Neutrophil (primary cell): ENCODE measurements around the gene PRG3.

Experiments
- H3K27ac ChIP-seq: fragments of 200-600 bp; sonication (generic); 2 replicates; pipeline ENCODE4 v1.5.1; 2016; ENCODE audit warnings: mild to moderate bottlenecking, moderate library complexity
- H3K27me3 ChIP-seq: fragments of 200-600 bp; sonication (generic); 2 replicates; pipeline ENCODE4 v1.6.0; 2016; ENCODE audit warnings: mild to moderate bottlenecking
- H3K36me3 ChIP-seq: fragments of 200-600 bp; sonication (generic); 2 replicates; pipeline ENCODE4 v1.5.1; 2017
- H3K4me1 ChIP-seq, 2 experiments: fragments of 200-600 bp in 1 of 2; sonication (generic) in 1 of 2; 1 replicate in 1 of 2; 2 replicates in 1 of 2; pipeline versions ENCODE4 v1.5.1 to v1.6.1; 2013 to 2016; ENCODE audit warnings: low read depth in 1 of 2, low read length in 1 of 2, mild to moderate bottlenecking in 1 of 2, moderate library complexity in 1 of 2; ENCODE audit not compliant: control insufficient read depth in 1 of 2, insufficient read depth in 1 of 2
- H3K4me3 ChIP-seq, 2 experiments: fragments of 200-600 bp in 1 of 2; sonication (generic) in 1 of 2; 1 replicate in 1 of 2; 2 replicates in 1 of 2; pipeline ENCODE4 v1.5.1; 2013 to 2016; ENCODE audit warnings: low read depth in 1 of 2, low read length in 1 of 2, mild to moderate bottlenecking in 1 of 2, moderate library complexity in 1 of 2
- H3K9me3 ChIP-seq: fragments of 200-600 bp; sonication (generic); 2 replicates; pipeline ENCODE4 v1.5.1; 2016
- TF ChIP-seq, protein P1 (sequence below): fragments of 200-600 bp; sonication (generic); IDR thresholded peaks from 2 replicates; pipeline ENCODE4 v1.5.1; 2016; ENCODE audit warnings: antibody characterized with exemption

Gene PRG3

DNA sequence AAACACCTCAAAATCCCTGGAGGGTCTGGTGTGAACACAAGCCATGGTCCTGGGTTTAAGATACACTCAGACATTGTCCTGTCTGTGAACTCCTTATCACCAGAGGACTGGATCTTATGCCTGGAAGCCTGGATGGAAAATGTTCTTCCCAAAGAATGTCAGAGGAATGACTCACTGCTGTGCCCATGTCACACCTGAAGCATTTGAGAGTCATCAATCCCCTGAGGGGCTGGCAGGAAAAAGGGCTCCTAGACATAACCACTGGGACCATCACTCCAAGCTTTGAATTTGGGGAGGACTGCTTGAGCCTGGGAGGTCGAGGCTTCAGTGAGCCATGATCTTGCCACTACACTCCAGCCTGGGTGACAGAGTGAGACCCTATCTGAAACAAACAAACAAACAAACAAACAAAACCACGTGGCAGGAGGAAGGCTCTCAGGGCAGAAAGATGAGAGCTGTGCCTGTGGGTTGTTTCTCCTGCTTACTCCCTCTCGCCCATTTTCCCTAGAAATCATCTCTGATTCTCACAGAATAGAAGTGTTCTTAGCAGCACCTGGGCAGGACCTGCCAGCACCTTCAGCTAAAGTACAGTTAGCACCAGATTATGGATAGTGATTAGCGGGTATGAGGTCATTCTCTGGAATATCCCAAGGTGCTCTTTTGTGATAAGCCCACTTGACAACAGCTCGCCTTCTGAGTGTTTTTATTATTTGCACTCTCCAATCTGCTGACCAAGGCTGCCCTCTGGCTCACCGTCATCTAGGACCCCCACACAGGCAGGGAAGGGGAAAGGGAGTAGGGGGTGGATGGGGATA, 21.4 kb upstream of the PRG3 start:
- TF ChIP-seq, protein P1, sequence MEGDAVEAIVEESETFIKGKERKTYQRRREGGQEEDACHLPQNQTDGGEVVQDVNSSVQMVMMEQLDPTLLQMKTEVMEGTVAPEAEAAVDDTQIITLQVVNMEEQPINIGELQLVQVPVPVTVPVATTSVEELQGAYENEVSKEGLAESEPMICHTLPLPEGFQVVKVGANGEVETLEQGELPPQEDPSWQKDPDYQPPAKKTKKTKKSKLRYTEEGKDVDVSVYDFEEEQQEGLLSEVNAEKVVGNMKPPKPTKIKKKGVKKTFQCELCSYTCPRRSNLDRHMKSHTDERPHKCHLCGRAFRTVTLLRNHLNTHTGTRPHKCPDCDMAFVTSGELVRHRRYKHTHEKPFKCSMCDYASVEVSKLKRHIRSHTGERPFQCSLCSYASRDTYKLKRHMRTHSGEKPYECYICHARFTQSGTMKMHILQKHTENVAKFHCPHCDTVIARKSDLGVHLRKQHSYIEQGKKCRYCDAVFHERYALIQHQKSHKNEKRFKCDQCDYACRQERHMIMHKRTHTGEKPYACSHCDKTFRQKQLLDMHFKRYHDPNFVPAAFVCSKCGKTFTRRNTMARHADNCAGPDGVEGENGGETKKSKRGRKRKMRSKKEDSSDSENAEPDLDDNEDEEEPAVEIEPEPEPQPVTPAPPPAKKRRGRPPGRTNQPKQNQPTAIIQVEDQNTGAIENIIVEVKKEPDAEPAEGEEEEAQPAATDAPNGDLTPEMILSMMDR: no peak
- Histone ChIP-seq H3K9me3 (peaks cover 3% of the 10 kb centered on the region), H3K4me1 (peaks cover 12 to 18% of the 10 kb centered on the region in 2 experiments), H3K36me3 (peaks cover 5% of the 10 kb centered on the region), H3K27ac (peak overlapping the region; percentile 63), H3K4me3 (no peak overlapping the region), H3K27me3 (no peaks in the 10 kb centered on the region)

DNA sequence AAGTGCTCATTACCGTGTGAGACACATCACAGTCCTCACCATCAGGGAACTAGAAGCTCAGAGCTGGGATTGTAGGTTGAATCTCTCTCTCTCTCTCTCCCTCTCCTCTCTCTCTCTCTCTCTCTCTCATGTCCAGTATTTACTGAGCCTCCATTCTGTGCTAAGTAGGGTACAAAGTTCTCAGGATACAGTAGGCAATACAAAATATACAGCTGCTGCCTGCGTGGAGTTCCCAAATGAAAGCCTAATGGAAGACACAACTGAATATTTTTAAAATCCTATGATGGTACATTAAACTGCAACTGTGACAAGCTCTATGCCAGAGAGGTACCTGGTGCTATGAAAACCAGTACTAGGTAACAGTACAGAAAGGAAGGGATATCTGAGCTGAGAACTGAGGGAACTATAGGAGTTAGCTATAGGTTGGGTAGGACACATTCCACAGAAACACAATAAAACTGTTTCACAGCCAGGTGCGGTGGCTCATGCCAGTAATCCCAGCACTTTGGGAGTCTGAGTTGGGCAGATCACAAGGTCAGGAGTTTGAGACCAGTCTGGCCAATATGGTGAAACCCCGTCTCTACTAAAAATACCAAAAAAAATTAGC, 19.1 kb upstream of the PRG3 start:
- Histone ChIP-seq H3K36me3 (no peaks in the 10 kb centered on the region), H3K27me3 (no peaks in the 10 kb centered on the region), H3K9me3 (peaks cover 3% of the 10 kb centered on the region), H3K4me3 (no peak overlapping the region), H3K4me1 (peaks cover 13 to 26% of the 10 kb centered on the region in 2 experiments), H3K27ac (no peak overlapping the region)
- TF ChIP-seq, protein P1: no peak

DNA sequence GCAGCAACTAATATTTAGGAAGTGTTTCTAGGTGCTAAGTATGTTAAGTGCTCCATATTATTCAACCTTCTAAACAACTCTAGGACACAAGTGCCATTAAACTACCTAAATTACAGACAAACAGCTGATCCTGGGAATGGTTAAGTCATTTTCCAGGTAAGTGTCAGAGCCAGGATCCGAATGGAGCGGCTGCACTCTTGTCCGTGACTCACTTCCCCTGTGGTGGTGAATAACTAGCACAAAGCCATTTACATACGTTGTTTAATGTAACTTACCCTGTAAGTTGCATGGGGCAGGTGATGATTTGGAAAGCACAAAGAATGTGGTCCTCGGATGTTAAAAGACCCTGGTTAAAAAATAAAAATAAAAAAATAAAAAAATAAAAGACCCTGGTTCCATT, 18.3 kb upstream of the PRG3 start:
- TF ChIP-seq, protein P1: no peak
- H3K9me3 ChIP-seq: peaks cover 3% of the 10 kb centered on the region
- no peak overlapping the region for H3K27ac ChIP-seq
- no peaks in the 10 kb centered on the region for H3K36me3 ChIP-seq
- peaks cover 10 to 23% of the 10 kb centered on the region in 2 experiments for H3K4me1 ChIP-seq
- no peaks in the 10 kb centered on the region for H3K27me3 ChIP-seq
- H3K4me3 ChIP-seq: no peak overlapping the region

DNA sequence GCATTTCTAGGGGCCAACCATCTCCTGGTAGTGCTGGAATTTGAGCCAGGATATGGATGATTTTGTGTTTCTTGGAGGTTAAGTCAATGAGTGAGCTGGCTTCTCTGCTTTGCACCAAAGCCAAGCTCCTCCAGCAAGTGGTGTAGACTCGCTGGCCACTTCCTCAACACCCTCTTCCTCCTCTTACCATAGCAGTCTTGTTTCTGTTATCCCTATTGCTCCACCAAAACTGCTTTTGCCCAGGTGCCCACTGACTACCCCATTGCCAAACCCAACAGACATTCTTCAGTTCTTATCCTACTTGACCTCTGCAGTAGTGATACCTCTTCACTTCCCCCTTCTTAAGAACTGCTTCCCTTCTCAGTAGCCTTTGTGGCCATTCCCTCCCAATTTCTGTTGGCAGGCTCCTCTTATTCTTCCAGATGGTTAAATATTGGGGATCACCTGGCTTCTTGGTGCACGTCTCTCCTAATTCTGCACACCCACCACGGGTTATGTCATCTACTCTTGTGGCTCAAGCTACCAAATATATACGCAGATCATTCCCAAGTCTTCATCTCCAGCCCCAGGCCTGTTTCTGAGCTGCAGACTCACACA, 16.5 kb upstream of the PRG3 start:
- Histone ChIP-seq H3K27me3 (no peaks in the 10 kb centered on the region), H3K36me3 (no peaks in the 10 kb centered on the region), H3K9me3 (no peaks in the 10 kb centered on the region), H3K4me3 (no peak overlapping the region), H3K27ac (no peak overlapping the region), H3K4me1 (peaks cover 10 to 22% of the 10 kb centered on the region in 2 experiments)
- TF ChIP-seq, protein P1: no peak

DNA sequence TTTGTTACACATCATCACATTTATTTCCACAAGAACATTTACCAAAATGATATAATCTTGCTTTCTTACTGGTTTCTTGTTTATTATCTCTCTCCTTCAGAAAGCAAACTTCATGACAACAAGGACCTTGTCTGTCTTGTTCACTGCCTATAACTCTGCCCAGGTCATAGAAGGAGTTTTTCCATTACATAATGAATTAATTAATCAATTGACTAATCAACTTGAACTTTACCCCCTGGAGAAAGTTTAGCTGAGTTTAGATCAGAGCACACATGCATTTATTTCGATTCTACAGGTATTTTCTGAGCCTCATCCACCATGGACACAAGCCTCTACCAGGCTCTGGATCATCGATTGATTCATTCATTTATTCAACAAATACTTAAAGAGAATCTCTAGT, 15.8 kb upstream of the PRG3 start:
- TF ChIP-seq, protein P1: no peak
- no peak overlapping the region for H3K4me3 ChIP-seq
- H3K27me3 ChIP-seq: no peaks in the 10 kb centered on the region
- no peaks in the 10 kb centered on the region for H3K36me3 ChIP-seq
- peaks cover 14 to 29% of the 10 kb centered on the region in 2 experiments for H3K4me1 ChIP-seq
- H3K27ac ChIP-seq: no peak overlapping the region
- no peaks in the 10 kb centered on the region for H3K9me3 ChIP-seq
